HG03469 (cell line): Measurements from ENCODE around the gene FXYD6.

ENCODE experiments used
- ATAC-seq: cut with Tn5 transposase; IDR thresholded peaks from one replicate; pipeline ENCODE4 v1.9.1; 2021; ENCODE audit warnings: mild to moderate bottlenecking, moderate library complexity, moderate number of reproducible peaks; ENCODE audit not compliant: unreplicated experiment

The FXYD6 gene

GRCh38 chr11:117910941-117911655, 34.6 kb upstream of the FXYD6 start:
- ATAC-seq = no peak

GRCh38 chr11:117910525-117910924, 34.1 kb upstream of the FXYD6 start:
- no peak for ATAC-seq

- no peak for ATAC-seq
Measured at GRCh38 chr11:117909611-117910382, 33.3 kb upstream of the FXYD6 start.

- ATAC-seq = no peak
Measured at GRCh38 chr11:117908959-117909610, 32.6 kb upstream of the FXYD6 start.

- no peak for ATAC-seq
Measured at GRCh38 chr11:117908109-117908895, 31.8 kb upstream of the FXYD6 start.

- no peak for ATAC-seq
Measured at GRCh38 chr11:117907276-117908108, 31.0 kb upstream of the FXYD6 start.

- ATAC-seq = no peak
Measured at GRCh38 chr11:117906710-117907109, 30.3 kb upstream of the FXYD6 start.

- ATAC-seq = no peak
Measured at GRCh38 chr11:117906126-117906525, 29.7 kb upstream of the FXYD6 start.

GRCh38 chr11:117905524-117905923, 29.1 kb upstream of the FXYD6 start:
- no peak for ATAC-seq

- ATAC-seq = no peak
Measured at GRCh38 chr11:117903505-117904382, 27.3 kb upstream of the FXYD6 start.

GRCh38 chr11:117902001-117902845, 25.8 kb upstream of the FXYD6 start:
- no peak for ATAC-seq

- no peak for ATAC-seq
Measured at GRCh38 chr11:117901601-117902000, 25.1 kb upstream of the FXYD6 start.

- ATAC-seq = no peak
Measured at GRCh38 chr11:117900720-117901440, 24.4 kb upstream of the FXYD6 start.

- ATAC-seq = no peak
Measured at GRCh38 chr11:117900121-117900648, 23.7 kb upstream of the FXYD6 start.

GRCh38 chr11:117898059-117898458, 21.6 kb upstream of the FXYD6 start:
- ATAC-seq = no peak

GRCh38 chr11:117892651-117893050, 16.2 kb upstream of the FXYD6 start:
- ATAC-seq = no peak

- no peak for ATAC-seq
Measured at GRCh38 chr11:117891362-117891761, 14.9 kb upstream of the FXYD6 start.
